HS-5 (cell line): ENCODE measurements around the gene TAF1D.
"Not testable (repeated sequence)": the region's sequence is repeated elsewhere in the genome, so short reads cannot be mapped to it uniquely, and the experiment has no call there.

Experiments
- DNase-seq: peaks from one replicate; pipeline ENCODE4 v3.0.0-alpha.2; 2012; ENCODE audit warnings: low read depth

The TAF1D gene, protein sequence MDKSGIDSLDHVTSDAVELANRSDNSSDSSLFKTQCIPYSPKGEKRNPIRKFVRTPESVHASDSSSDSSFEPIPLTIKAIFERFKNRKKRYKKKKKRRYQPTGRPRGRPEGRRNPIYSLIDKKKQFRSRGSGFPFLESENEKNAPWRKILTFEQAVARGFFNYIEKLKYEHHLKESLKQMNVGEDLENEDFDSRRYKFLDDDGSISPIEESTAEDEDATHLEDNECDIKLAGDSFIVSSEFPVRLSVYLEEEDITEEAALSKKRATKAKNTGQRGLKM

GRCh38 chr11:93741094-93741881 is at the start of gene TAF1D, which contains the start of gene C11orf54:
Gene TAF1D (minus strand): TSS chr11:93741495. CDS start chr11:93739304, 2,191 bp downstream.
Gene C11orf54 (plus strand): TSS chr11:93741672. CDS start chr11:93747394, 5,722 bp downstream.
- peak; percentile 91 for DNase-seq

GRCh38 chr11:93784935-93785360 is 43.7 kb upstream of the TAF1D start:
- no peak for DNase-seq

DNA sequence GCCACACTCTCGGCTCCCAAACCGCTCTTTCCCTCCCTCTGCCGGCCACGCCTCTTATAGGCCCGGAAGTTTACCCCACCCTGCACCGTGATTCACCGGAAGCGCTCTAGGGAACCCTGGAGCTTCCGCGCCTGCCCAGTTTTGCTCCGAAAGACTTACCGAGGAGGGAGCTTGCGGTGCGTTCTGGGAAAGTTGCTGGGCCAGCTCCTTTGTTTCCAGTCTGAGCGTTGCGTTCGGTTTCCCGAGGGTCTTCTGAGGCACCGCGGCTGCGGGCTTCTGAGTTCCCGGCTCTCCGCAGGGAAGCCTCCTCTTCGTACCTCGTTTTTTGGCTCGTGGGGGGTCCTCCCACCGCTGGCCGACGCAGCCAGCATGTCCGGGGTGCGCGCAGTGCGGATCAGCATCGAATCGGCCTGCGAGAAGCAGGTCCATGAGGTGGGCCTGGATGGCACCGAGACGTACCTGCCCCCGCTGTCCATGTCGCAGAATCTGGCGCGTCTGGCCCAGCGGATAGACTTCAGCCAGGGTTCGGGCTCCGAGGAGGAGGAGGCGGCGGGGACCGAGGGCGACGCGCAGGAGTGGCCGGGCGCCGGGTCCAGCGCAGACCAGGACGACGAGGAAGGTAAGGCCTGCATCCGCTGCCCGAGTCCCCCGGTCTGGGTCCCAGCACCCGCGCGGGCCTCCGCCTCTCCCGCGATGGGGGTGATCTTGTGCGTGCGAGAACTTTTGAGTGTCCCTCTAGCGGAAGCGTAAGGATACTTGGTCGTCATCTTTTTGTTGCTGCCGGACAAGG is 43.0 kb upstream of the TAF1D start, which contains the start of gene MED17:
MED17 (plus strand) TSS at position 138 of the 790 bp plus-strand sequence; CDS start at position 370, 232 bp downstream.
- peak; percentile 80 for DNase-seq

DNA sequence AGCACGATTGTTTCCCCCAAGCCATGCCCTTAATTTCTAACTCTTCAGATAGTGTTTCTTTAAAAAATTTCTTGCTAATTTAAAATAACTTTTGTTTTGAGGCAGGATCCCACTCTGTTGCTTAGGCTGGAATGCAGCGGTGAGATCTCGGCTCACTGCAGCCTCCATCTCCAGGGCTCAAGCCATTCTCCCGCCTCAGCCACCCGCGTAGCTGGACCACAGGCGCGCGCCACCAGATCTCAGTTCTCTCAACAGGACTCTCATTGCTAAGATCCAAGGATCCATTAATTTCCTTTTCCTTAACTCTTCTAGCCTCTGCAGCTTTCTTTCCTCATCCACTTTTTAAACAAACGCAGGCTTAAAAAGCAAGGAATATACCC is 42.5 kb upstream of the TAF1D start:
- DNase-seq, result no peak

DNA sequence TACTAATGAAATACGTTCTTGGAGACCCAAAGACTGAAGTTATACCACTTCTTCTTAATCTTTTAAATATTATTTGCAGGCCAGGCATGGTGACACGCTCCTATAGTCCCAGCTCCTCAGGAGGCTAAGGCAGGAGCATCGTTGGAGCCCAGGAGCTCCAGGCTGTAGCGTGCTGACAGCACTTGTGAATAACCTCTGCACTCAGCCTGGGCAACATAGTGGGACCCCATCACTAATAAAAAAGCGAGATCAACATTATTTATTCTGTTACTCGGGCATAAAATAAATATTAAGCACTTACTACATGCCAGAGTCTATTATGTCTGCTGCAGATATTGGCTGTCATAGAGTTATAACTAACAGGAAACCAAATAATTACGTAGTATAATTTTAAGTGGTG is 42.1 kb upstream of the TAF1D start:
- DNase-seq, result no peak

- DNase-seq, result no peak
Measured at GRCh38 chr11:93775289-93775688, 34.0 kb upstream of the TAF1D start.

DNA sequence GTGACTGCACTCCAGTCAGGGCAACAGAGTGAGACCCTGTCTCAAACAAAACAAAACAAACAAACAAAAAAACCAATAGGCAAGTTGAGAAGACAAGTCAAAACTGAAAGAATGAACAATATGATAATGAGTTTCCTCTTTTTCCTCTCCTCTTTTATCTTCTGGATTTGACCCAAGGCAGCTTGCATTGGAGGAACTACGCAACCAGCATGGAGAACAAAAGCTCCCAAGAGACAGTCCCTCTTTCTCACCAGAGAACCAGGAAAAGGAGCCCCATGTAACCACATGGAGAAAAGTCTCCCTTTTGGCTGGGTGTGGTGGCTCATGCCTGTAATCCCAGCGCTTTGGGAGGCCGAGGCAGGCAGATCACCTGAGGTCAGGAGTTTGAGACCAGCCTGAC is 33.3 kb upstream of the TAF1D start:
- not testable (repeated sequence) for DNase-seq

DNA sequence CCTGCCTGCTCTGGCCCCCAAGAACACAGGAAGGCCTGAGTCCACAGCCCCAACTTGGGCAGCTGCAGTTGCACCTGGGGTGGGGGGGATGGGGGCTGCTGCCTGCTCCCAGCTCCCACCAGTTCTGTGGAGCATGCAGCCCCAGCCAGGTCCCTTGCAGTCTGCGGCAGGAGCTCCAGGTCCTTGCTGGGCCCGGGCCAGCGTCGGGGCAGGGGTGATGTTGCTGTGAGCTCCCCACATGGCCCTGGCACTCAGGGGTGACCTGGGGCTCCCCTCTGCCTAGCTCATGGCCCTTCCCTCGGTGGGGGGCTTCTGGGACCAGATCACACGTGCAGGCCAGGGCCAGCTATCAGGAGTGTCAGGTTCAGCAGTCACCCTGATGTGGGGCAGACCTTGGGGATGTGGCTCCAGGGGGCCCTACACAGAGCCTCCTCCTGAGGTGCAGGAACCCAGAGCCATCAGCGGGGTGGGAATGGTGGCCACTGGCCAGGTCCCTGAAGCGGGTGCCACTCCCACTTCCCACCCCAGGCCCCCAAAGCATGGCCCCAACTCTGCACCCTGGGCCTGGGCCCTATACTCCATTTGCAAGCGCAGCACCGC is 32.4 kb upstream of the TAF1D start:
- no peak for DNase-seq

DNA sequence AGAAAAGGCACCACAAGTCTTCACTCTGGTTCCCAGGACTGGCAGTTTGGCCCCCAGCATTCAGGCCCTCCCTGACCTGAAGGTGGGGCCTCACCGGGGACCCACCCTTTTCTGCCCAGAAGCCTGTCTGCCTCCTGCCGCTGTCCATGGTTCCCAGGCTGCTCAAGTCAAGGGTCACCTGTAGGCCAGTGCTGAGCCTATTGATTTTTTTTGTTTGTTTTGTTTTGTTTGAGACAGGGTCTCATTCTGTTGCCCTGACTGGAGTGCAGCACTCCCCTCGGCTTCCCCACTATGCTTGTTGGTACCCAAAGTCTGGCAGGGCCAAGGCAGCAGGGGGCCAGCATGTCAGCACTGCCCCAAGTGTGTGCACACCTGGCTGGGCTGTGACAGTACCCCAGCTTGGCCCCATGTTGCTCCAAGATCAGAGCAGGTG is 31.8 kb upstream of the TAF1D start:
- DNase-seq, result no peak

GRCh38 chr11:93772123-93772522 is 30.8 kb upstream of the TAF1D start:
- DNase-seq, result no peak

GRCh38 chr11:93770160-93770559 is 28.9 kb upstream of the TAF1D start:
- no peak for DNase-seq

DNA sequence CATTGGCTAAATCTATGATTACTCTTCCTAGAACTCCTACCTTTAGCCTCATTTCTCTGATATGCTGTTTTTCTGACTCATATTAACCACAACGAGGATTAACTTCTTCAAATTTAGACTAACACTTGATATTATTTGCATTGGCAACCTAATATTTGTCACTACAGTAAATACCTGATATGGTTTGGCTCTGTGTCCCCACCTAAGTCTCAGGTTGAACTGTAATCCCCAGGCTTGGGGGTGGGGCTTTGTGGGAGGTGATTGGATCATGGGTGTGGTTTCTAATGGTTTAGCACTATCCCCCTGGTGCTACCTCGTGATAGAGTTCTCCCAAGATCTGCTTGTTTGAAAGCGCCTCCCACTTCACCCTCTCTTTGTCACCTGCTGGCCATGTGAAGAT is 25.7 kb upstream of the TAF1D start:
- DNase-seq, result no peak

GRCh38 chr11:93766504-93766903 is 25.2 kb upstream of the TAF1D start:
- no peak for DNase-seq

- DNase-seq, result no peak
Measured at GRCh38 chr11:93765551-93765950, 24.3 kb upstream of the TAF1D start.

DNA sequence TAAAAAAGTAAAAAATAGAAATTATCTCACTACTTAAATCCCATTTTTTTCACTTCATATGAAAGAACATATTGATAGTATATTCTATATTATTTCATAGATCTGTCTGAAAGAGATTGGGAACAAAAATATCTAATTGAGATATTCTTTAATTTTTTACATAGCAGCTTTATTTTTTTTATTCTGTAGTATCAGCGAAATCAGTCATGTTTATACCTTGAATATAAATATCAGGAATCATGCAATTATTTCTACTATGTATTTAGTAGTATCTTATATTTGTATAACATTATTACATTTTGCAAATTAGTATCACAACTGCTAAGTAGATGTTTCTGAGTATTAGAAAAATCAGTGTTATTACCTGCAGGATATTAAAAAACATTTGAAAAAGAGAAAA is 20.6 kb upstream of the TAF1D start:
- no peak for DNase-seq

DNA sequence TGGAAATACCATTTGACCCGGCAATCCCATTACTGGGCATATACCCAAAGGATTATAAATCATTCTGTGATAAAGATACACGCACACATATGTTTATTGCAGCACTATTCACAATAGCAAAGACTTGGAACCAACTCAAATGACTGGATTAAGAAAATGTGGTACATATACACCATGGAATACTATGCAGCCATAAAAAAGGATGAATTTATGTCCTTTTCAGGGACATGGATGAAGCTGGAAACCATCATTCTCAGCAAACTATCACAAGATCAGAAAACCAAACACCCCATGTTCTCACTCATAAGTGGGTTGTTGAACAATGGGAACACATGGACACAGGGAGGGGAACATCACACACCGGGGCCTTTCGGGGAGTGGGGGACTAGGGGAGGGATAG is 17.8 kb upstream of the TAF1D start:
- not testable (repeated sequence) for DNase-seq

GRCh38 chr11:93757924-93758865 is 16.9 kb upstream of the TAF1D start:
- no peak for DNase-seq

GRCh38 chr11:93757301-93757700 is 16.0 kb upstream of the TAF1D start:
- no peak for DNase-seq

- DNase-seq, result no peak
Measured at GRCh38 chr11:93756748-93757147, 15.5 kb upstream of the TAF1D start.

GRCh38 chr11:93753241-93753640 is 11.9 kb upstream of the TAF1D start:
- no peak for DNase-seq

- DNase-seq, result no peak
Measured at GRCh38 chr11:93751001-93751400, 9.7 kb upstream of the TAF1D start.
